Endothelial cell of umbilical vein (primary cell): ENCODE results near the gene RCAN1. TPM values are rescaled to one million over a fixed set of nuclear protein-coding genes. Genes with fewer than 3 reads are reported as not detected.
"Not testable (repeated sequence)": the region's sequence is repeated elsewhere in the genome, so short reads cannot be mapped to it uniquely, and the experiment has no call there.

ENCODE experiments used
- BruUV-seq: library from RNA; stranded (reverse); fragments of 400-500 nt; replicated peaks from 2 replicates; lab custom pipeline; 2021; lab: Mats Ljungman, UMichigan
- CTCF ChIA-PET: fragments of 300-600, 350-600 bp; sonication (Branson Sonifier 250); formaldehyde crosslinking; loops from one replicate; lab custom pipeline; 2021; ENCODE audit warnings: antibody characterized with exemption, inconsistent platforms; lab: Charles Lee
- POLR2A ChIA-PET: fragments of 300-600, 350-600 bp; sonication (Branson Sonifier 250); formaldehyde crosslinking; loops from one replicate; lab custom pipeline; 2021; ENCODE audit warnings: antibody characterized with exemption, inconsistent platforms; lab: Charles Lee
- DNase-seq: peaks from one replicate; pipeline ENCODE4 v3.0.0-alpha.2; 2011; ENCODE audit warnings: low read depth, low spot score
- FAIRE-seq: peaks from 2 replicates; lab custom pipeline; 2011; peaks lifted over from hg19 to GRCh38; lab: Jason Lieb, UNC
- H2AFZ ChIP-seq: 2 replicates; pipeline ENCODE4 v1.6.0; 2012; ENCODE audit warnings: low read depth, low read length, control low read depth, inconsistent platforms
- H3K27ac ChIP-seq: 2 replicates; pipeline ENCODE4 v1.5.1; 2011; ENCODE audit warnings: low read depth, mild to moderate bottlenecking, control low read depth, low read length, moderate library complexity; ENCODE audit not compliant: insufficient read depth
- H3K27me3 ChIP-seq, 2 experiments: 2 replicates each; pipeline versions ENCODE4 v1.6.0 to v1.6.1; 2011; ENCODE audit warnings: low read length in 2 of 2, mixed read lengths in 1 of 2; ENCODE audit not compliant: control insufficient read depth in 2 of 2, insufficient read depth in 2 of 2
- H3K36me3 ChIP-seq, 2 experiments: 2 replicates in 1 of 2; 3 replicates in 1 of 2; pipeline ENCODE4 v1.5.1; 2011; ENCODE audit warnings: low read length in 2 of 2, mild to moderate bottlenecking in 1 of 2, moderate library complexity in 1 of 2; ENCODE audit not compliant: control insufficient read depth in 2 of 2, insufficient read depth in 2 of 2; ENCODE audit errors: extremely low read depth in 1 of 2
- H3K4me1 ChIP-seq: 3 replicates; pipeline ENCODE4 v1.5.1; 2011; ENCODE audit warnings: mild to moderate bottlenecking, low read length; ENCODE audit not compliant: control insufficient read depth, insufficient read depth; ENCODE audit errors: extremely low read depth
- H3K4me2 ChIP-seq: 2 replicates; pipeline ENCODE4 v1.6.1; 2011; ENCODE audit warnings: low read length, control low read depth, mixed read lengths; ENCODE audit not compliant: insufficient read depth
- H3K4me3 ChIP-seq, 3 experiments: fragments of 200-600 bp in 1 of 3; sonication (generic), shearing (Covaris generic) in 1 of 3; replicated peaks in 1 of 3; 2 replicates each; pipeline ENCODE4 v1.5.1; 2011 to 2016; ENCODE audit warnings: control low read depth in 3 of 3, low read length in 3 of 3, mild to moderate bottlenecking in 2 of 3, inconsistent platforms in 1 of 3, low read depth in 1 of 3, moderate library complexity in 1 of 3; ENCODE audit not compliant: insufficient read depth in 1 of 3
- H3K79me2 ChIP-seq: 2 replicates; pipeline ENCODE4 v1.6.0; 2012; ENCODE audit warnings: low read length, inconsistent platforms; ENCODE audit not compliant: control insufficient read depth, insufficient read depth
- H3K9ac ChIP-seq: replicated peaks from 2 replicates; pipeline ENCODE3; 2011; ENCODE audit warnings: low read length, control low read depth; ENCODE audit not compliant: insufficient read depth; ENCODE audit errors: extremely low read depth
- H3K9me1 ChIP-seq: replicated peaks from 3 replicates; pipeline ENCODE4 v1.6.0; 2011; ENCODE audit warnings: mild to moderate bottlenecking, low read length; ENCODE audit not compliant: control insufficient read depth, insufficient read depth; ENCODE audit errors: extremely low read depth
- H3K9me3 ChIP-seq: replicated peaks from 2 replicates; pipeline ENCODE4 v1.5.1; 2012; ENCODE audit warnings: low read length, inconsistent platforms; ENCODE audit not compliant: control insufficient read depth, insufficient read depth
- H4K20me1 ChIP-seq: replicated peaks from 2 replicates; pipeline ENCODE3; 2011; ENCODE audit warnings: mild to moderate bottlenecking, low read length; ENCODE audit not compliant: control insufficient read depth, insufficient read depth; ENCODE audit errors: extremely low read depth
- FOS ChIP-seq: IDR thresholded peaks from 2 replicates; pipeline ENCODE4 v1.6.1; 2011; ENCODE audit warnings: mild to moderate bottlenecking, low read length, moderate library complexity, borderline replicate concordance; ENCODE audit not compliant: insufficient read depth
- GATA2 ChIP-seq: IDR thresholded peaks from 2 replicates; pipeline ENCODE4 v1.7.0; 2011; ENCODE audit warnings: low read depth, mild to moderate bottlenecking, moderate library complexity, mixed read lengths, low read length; ENCODE audit not compliant: insufficient read length, insufficient read depth
- JUN ChIP-seq: IDR thresholded peaks from 2 replicates; pipeline ENCODE4 v1.6.1; 2011; ENCODE audit warnings: borderline replicate concordance, low read depth; ENCODE audit not compliant: insufficient read length, insufficient read depth
- POLR2A ChIP-seq: IDR thresholded peaks from 2 replicates; pipeline ENCODE4 v1.6.1; 2012; ENCODE audit warnings: low read depth, mild to moderate bottlenecking, control low read depth, low read length
- dilution Hi-C: fragments of 300-500 bp; cut with MboI; formaldehyde crosslinking; loops from one replicate; pipeline ENCODE4 v1.15.0; 2019; ENCODE audit warnings: low sequenced_read_pairs; ENCODE audit not compliant: extremely low pct_ligation_motif_present
- intact Hi-C: fragments of 100-400 bp; cut with micrococcal nuclease; formaldehyde crosslinking; loops from one replicate; pipeline ENCODE4 v1.10.0; 2022
- polyA plus RNA-seq, 4 experiments: library from polyadenylated mRNA; depleted of rRNA in 3 of 4; stranded (reverse) in 3 of 4; unstranded in 1 of 4; fragments of >200 nt; gene quantifications; 2 replicates each; pipeline versions ENCODE4 v1.2.1 to v1.2.3, GENCODE V29; 2011 to 2012; ENCODE audit warnings: missing spikeins in 1 of 4
- total RNA-seq: library from RNA; stranded (reverse); gene quantifications from 2 replicates; pipeline ENCODE4 v1.2.3, GENCODE V29; 2021

RCAN1 gene
- total and polyA plus RNA-seq, 2 donors (not counting 3 experiments of a cell fraction or from before 2014, with no cell fraction given) = 9.7 to 16.5 TPM

DNA sequence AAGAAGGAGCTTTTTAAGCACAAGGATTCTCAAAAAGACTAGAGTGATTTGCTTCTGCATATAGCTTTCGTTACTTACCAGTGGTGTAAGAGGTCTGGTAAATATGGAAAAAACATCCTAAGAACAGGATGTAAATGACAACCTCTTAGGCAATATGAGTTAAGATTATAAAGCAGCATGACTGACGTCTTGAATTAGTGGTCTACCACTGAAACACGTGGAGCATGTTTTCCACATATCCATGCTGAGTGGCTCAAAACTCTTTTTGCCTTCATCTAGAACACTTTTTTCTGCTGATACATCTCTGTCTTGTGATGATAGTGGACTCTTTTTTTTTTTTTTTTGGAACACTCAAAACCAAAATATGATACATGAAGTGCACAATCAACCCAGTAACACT lies 44.6 kb downstream of the RCAN1 start:
- H3K9ac ChIP-seq = no peak overlapping the region
- H3K4me2 ChIP-seq = no peak overlapping the region
- BruUV-seq = no TSS peak
- dilution Hi-C loops = no loop called here
- no peak overlapping the region for H3K4me3 ChIP-seq
- H3K36me3 ChIP-seq = no peaks in the 10 kb centered on the region
- H2AFZ ChIP-seq = no peak overlapping the region
- POLR2A ChIA-PET = no interaction called here
- H3K27me3 ChIP-seq = no peaks in the 10 kb centered on the region
- H3K79me2 ChIP-seq = no peaks in the 10 kb centered on the region
- intact Hi-C loops = no loop called here
- no peak overlapping the region for H3K27ac ChIP-seq
- no peaks in the 10 kb centered on the region for H4K20me1 ChIP-seq
- peaks cover 4% of the 10 kb centered on the region for H3K4me1 ChIP-seq
- no peaks in the 10 kb centered on the region for H3K9me3 ChIP-seq
- FAIRE-seq (no peak), DNase-seq (no peak)
- H3K9me1 ChIP-seq = no peaks in the 10 kb centered on the region
- TF ChIP-seq JUN (no peak), GATA2 (no peak), FOS (no peak)
- CTCF ChIA-PET = interaction anchor here (0.6 to 3.3 kb wide), 7 partner anchors 9 to 60 kb away, joined by 3 to 16 read pairs (median 6); no protein-coding TSS in a partner anchor

DNA sequence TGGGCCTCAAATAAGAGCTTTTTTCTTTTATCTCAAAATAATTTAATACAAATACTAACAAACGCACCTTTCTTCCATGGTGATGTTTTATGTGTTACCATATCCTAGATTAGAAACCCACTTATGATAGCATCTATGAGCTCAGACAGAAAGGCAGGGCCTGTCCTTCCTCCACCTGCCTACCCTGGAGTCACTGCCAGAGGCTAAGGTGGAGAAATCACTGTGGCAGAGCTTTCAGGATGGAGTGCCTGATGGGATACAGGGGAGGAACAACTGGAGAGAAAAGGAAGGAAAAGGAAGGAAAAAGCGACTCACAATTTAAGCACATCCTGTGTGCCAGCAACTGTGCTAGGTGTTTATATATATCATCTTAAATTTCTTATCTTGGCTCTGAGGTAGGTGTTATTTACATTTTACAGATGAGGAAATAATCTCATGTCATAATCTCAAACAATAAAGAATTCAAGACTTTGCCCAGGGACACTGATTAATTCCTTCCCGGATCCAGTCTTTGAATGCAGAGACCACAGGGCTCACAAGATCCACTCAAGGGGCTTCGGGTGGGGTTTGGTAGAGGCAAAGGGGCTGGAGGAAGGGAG lies 45.4 kb downstream of the RCAN1 start:
- Histone ChIP-seq H3K9ac (no peak overlapping the region), H3K9me3 (no peaks in the 10 kb centered on the region), H3K9me1 (no peaks in the 10 kb centered on the region), H3K4me3 (no peak overlapping the region), H3K4me2 (no peak overlapping the region), H4K20me1 (no peaks in the 10 kb centered on the region), H3K27ac (no peak overlapping the region), H3K36me3 (no peaks in the 10 kb centered on the region), H3K27me3 (no peaks in the 10 kb centered on the region), H3K79me2 (no peaks in the 10 kb centered on the region), H2AFZ (no peak overlapping the region), H3K4me1 (peaks cover 4% of the 10 kb centered on the region)
- ChIA-PET POLR2A (no interaction called here), CTCF (interaction anchor here (0.7 to 3.3 kb wide), 6 partner anchors 8 to 59 kb away, joined by 3 to 16 read pairs (median 7); no protein-coding TSS in a partner anchor)
- intact Hi-C loops = no loop called here
- DNase-seq (no peak), FAIRE-seq (no peak)
- no TSS peak for BruUV-seq
- no peak for TF ChIP-seq POLR2A
- TF ChIP-seq GATA2 = peak; percentile 9
- dilution Hi-C loops = no loop called here

DNA sequence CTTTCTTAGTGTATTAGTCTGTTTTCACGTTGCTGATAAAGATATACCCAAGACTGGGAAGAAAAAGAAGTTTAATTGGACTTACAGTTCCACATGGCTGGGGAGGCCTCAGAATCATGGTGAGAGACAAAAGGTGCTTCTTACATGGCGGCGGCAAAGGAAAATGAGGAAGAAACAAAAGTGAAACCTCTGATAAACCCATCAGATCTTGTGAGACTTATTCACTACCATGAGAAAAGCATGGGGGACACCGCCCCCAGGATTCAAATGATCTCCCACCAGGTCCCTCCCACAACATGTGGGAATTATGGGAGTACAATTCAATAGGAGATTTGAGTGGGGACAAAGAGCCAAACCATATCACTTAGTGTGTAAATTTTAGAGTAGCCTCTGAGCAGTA lies 46.1 kb downstream of the RCAN1 start:
- H3K9ac ChIP-seq, H3K27me3 ChIP-seq, dilution Hi-C loops, intact Hi-C loops, H3K9me3 ChIP-seq, H3K36me3 ChIP-seq, H4K20me1 ChIP-seq, H2AFZ ChIP-seq, POLR2A ChIA-PET, H3K4me1 ChIP-seq, DNase-seq, H3K9me1 ChIP-seq, H3K4me3 ChIP-seq, H3K4me2 ChIP-seq, BruUV-seq, H3K27ac ChIP-seq, FAIRE-seq, H3K79me2 ChIP-seq: not testable (repeated sequence)
- CTCF ChIA-PET = interaction anchor here (1.2 to 3.3 kb wide), 5 partner anchors 10 to 58 kb away, joined by 6 to 16 read pairs (median 8); no protein-coding TSS in a partner anchor
